Lung microvascular endothelial cell (primary cell): ENCODE measurements around the gene PCDHB5. TPM values are rescaled to one million over a fixed set of nuclear protein-coding genes. Genes with fewer than 3 reads are reported as not detected.
"Not testable (repeated sequence)": the region's sequence is repeated elsewhere in the genome, so short reads cannot be mapped to it uniquely, and the experiment has no call there.

Experiments used
- DNase-seq, 2 donors: peaks; one replicate each; pipeline versions ENCODE4 v3.0.0 to v3.0.0-alpha.2; 2010; ENCODE audit warnings: low read depth in 2 of 2
- total RNA-seq: library from RNA; depleted of rRNA; stranded (reverse); fragments of >200 nt; gene quantifications from 2 replicates; pipeline ENCODE4 v1.2.1, GENCODE V29; 2014

Gene PCDHB5
- total RNA-seq, 1 donor from 2014 or later = 1.8 TPM

DNA sequence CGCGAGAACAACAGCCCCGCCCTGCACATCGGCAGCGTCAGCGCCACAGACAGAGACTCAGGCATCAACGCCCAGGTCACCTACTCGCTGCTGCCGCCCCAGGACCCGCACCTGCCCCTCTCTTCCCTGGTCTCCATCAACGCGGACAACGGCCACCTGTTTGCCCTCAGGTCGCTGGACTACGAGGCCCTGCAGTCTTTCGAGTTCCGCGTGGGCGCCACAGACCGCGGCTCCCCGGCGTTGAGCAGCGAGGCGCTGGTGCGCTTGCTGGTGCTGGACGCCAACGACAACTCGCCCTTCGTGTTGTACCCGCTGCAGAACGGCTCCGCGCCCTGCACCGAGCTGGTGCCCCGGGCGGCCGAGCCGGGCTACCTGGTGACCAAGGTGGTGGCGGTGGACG, 16.6 kb downstream of the PCDHB5 start:
- DNase-seq = not testable (repeated sequence)

DNA sequence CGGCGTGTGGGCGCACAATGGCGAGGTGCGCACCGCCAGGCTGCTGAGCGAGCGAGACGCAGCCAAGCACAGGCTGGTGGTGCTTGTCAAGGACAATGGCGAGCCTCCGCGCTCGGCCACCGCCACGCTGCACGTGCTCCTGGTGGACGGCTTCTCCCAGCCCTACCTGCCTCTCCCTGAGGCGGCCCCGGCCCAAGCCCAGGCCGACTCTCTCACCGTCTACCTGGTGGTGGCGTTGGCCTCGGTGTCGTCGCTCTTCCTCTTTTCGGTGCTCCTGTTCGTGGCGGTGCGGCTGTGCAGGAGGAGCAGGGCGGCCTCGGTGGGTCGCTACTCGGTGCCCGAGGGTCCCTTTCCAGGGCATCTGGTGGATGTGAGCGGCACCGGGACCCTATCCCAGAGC, 17.1 kb downstream of the PCDHB5 start:
- DNase-seq = not testable (repeated sequence)

DNA sequence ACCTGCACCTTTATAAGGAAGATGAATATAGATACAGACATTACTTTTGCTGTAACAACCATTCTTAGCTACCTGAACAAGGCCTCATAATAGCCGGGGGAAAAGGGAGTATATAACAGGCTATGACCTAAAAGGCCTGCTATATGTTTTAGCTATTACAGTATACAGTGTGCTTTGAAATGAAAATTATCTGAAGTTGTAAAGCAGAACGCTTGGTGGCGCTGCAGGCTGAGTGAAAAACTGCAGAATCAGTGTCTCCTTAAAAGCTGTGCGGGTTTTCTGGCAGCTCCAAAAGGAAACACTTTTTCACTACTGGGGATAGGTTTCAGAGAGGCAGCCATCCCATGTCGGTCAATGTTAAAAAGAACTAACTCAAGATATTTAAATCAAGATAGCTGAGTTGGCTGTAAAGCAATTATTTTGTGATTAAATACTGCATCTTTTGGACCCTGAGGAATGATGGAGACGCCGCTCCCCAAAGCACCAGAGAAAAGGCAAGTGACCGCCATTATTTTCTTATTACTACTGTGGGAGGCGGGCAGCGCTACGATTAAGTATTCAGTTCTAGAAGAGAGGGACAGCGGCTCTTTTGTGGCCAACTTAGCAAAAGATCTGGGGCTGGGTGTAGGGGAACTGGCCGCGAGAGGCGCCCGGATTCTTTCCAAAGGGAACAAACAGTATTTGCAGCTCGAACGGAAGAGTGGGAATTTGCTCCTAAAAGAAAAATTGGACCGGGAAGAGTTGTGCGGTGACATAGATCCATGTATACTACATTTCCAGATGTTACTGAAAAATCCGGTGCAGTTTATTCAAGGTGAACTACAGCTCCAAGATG, 20.8 kb downstream of the PCDHB5 start:
- DNase-seq = no peak

DNA sequence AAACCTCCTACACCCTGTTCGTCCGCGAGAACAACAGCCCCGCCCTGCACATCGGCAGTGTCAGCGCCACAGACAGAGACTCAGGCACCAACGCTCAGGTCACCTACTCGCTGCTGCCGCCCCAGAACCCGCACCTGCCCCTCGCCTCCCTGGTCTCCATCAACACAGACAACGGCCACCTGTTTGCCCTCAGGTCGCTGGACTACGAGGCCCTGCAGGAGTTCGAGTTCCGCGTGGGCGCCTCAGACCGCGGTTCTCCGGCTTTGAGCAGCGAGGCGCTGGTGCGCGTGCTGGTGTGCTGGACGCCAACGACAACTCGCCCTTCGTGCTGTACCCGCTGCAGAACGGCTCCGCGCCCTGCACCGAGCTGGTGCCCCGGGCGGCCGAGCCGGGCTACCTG, 22.4 kb downstream of the PCDHB5 start:
- DNase-seq = not testable (repeated sequence)

DNA sequence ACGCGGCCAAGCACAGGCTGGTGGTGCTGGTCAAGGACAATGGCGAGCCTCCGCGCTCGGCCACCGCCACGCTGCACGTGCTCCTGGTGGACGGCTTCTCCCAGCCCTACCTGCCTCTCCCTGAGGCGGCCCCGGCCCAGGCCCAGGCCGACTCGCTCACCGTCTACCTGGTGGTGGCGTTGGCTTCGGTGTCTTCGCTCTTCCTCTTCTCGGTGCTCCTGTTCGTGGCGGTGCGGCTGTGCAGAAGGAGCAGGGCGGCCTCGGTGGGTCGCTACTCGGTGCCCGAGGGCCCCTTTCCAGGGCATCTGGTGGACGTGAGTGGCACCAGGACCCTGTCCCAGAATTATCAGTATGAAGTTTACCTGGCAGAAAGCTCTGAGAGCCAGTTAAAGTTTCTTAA, 22.9 kb downstream of the PCDHB5 start:
- DNase-seq = not testable (repeated sequence)

DNA sequence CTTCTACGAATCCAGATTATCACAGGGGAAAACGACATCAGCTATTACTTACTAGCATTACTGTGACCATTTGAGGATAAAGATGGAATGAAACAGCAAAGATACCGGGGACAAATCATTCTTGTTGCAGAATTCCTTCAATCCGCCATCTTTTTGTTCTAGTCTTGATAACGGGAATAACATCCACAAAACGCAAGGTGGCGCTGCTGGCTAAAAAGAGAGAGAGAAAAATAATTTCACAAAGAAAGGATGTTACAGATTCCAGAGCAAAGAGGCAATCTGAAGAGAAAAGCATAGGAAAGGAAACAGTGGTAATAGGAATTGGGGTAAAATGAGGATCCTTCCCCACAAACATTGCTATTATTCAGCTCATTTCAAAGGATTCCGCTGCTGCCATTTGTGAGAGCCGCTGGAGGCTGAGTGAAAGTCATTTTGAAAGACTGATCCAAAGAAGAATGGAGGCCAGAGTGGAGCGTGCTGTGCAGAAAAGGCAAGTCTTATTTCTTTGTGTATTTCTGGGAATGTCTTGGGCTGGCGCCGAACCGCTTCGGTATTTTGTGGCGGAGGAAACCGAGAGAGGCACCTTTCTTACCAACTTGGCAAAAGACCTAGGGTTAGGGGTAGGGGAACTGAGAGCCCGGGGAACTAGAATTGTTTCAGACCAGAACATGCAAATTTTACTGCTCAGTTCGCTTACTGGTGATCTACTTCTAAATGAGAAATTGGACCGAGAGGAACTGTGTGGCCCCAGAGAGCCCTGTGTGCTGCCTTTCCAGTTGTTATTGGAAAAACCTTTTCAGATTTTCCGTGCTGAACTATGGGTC, 37.6 kb downstream of the PCDHB5 start, which contains the start of gene PCDHB7:
PCDHB7 (plus strand) TSS at position 264 of the 824 bp plus-strand sequence; CDS start at position 456, 192 bp downstream.
- DNase-seq = peak; percentile 40 to 55

DNA sequence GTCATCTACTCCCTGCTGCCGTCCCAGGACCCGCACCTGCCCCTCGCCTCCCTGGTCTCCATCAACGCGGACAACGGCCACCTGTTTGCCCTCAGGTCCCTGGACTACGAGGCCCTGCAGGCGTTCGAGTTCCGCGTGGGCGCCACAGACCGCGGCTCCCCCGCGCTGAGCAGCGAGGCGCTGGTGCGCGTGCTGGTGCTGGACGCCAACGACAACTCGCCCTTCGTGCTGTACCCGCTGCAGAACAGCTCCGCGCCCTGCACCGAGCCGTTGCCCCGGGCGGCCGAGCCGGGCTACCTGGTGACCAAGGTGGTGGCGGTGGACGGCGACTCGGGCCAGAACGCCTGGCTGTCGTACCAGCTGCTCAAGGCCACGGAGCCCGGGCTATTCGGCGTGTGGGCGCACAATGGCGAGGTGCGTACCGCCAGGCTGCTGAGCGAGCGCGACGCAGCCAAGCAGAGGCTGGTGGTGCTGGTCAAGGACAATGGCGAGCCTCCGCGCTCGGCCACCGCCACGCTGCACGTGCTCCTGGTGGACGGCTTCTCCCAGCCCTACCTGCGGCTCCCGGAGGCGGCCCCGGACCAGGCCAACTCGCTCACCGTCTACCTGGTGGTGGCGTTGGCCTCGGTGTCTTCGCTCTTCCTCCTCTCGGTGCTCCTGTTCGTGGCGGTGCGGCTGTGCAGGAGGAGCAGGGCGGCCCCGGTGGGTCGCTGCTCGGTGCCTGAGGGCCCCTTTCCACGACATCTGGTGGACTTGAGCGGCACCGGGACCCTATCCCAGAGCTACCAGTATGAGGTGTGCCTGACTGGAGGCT, 39.5 kb downstream of the PCDHB5 start:
- not testable (repeated sequence) for DNase-seq

DNA sequence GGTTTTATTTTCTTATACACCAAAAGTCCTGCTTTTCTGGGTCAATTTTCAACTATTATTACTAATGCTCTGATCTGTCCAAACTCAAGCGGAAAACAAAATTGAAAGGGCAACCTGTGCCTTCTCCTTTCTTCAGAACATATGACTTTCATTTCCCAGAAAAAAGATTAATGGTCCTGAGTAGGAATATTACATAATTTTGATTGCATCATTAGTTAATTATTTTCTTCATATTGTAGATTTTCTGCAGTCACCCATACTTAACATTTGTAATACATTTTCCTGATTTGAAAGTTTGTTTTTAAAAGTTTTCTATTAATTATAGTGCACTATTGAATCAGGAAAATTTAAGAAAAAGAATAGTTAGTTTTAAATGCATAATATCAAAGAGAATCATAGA, 40.9 kb downstream of the PCDHB5 start:
- no peak for DNase-seq

DNA sequence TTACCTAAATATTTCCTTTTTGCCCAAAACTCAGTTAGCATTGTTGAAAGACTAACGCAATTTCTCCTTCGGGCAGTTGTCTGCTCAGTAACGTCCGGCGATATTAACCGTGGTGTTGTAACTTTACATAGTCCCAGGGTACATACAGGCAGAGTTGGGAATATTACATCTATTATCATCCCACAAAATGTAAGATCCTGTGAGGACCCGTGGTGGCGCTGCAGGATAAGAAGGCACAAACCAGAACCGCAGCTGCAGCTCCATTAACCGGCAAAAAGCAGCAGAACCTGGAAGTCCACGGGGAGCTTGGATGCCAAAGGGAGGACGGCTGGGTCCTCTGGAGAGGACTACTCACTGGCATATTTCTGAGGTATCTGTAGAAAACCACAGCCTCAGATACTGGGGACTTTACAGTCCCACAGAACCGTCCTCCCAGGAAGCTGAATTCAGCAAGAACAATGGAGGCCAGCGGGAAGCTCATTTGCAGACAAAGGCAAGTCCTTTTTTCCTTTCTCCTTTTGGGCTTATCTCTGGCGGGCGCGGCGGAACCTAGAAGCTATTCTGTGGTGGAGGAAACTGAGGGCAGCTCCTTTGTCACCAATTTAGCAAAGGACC, 42.7 kb downstream of the PCDHB5 start, which contains the start of gene PCDHB8:
PCDHB8 (plus strand) TSS at position 214 of the 615 bp plus-strand sequence; CDS start at position 459, 245 bp downstream.
- peak in 1 of 2 donors; percentile 9 for DNase-seq

DNA sequence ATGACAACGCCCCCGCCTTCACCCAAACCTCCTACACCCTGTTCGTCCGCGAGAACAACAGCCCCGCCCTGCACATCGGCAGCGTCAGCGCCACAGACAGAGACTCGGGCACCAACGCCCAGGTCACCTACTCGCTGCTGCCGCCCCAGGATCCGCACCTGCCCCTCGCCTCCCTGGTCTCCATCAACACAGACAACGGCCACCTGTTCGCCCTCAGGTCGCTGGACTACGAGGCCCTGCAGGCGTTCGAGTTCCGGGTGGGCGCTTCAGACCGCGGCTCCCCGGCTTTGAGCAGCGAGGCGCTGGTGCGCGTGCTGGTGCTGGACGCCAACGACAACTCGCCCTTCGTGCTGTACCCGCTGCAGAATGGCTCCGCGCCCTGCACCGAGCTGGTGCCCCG, 44.4 kb downstream of the PCDHB5 start:
- not testable (repeated sequence) for DNase-seq

DNA sequence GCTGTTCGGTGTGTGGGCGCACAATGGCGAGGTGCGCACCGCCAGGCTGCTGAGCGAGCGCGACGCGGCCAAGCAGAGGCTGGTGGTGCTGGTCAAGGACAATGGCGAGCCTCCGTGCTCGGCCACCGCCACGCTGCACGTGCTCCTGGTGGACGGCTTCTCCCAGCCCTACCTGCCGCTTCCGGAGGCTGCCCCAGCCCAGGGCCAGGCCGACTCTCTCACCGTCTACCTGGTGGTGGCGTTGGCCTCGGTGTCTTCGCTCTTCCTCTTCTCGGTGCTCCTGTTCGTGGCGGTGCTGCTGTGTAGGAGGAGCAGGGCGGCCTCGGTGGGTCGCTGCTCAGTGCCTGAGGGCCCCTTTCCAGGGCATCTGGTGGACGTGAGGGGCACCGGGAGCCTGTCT, 44.9 kb downstream of the PCDHB5 start:
- not testable (repeated sequence) for DNase-seq

DNA sequence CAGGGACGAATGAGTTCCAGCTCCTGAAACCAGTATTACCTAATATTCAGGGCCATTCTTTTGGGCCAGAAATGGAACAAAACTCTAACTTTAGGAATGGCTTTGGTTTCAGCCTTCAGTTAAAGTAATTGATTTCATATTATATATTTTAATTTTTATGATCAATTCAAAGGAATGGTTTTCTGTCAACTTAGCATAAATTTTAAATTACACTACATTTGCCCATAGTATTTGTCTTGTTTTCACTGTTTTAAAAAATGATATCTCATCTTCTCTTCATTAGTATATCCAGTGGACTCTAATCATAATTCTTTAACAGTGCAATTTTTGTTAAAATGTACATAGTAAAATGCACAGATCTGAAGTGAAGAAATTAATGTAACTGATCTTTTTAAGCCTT, 45.3 kb downstream of the PCDHB5 start:
- no peak for DNase-seq

DNA sequence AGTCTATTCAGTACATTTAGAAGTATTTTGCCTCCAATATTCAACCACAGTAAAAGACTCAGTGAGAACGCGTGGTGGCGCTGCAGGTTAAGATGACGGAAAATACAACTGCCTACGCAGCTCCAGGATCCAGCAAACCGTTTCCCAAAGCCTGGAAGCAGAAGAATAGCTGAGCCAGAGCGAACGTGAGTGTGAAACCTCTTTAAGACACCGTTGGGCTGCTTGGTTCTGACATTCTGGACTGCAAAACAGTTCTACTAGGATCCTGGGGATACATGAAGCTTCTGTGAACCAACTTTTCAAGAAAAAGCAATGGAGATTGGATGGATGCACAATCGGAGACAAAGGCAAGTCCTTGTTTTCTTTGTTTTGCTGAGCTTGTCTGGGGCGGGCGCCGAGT, 47.2 kb downstream of the PCDHB5 start, which contains the start of gene PCDHB16:
PCDHB16 (plus strand) TSS at position 140 of the 400 bp plus-strand sequence; CDS start at position 313, 173 bp downstream.
- peak; percentile 7 to 47 for DNase-seq

DNA sequence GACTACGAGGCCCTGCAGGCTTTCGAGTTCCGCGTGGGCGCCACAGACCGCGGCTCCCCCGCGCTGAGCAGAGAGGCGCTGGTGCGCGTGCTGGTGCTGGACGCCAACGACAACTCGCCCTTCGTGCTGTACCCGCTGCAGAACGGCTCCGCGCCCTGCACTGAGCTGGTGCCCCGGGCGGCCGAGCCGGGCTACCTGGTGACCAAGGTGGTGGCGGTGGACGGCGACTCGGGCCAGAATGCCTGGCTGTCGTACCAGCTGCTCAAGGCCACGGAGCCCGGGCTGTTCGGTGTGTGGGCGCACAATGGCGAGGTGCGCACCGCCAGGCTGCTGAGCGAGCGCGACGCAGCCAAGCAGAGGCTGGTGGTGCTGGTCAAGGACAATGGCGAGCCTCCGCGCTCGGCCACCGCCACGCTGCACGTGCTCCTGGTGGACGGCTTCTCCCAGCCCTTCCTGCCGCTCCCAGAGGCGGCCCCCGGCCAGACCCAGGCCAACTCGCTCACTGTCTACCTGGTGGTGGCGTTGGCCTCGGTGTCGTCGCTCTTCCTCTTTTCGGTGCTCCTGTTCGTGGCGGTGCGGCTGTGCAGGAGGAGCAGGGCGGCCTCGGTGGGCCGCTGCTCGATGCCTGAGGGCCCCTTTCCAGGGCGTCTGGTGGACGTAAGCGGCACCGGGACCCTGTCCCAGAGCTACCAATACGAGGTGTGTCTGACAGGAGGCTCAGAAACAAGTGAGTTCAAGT, 49.3 kb downstream of the PCDHB5 start:
- not testable (repeated sequence) for DNase-seq

DNA sequence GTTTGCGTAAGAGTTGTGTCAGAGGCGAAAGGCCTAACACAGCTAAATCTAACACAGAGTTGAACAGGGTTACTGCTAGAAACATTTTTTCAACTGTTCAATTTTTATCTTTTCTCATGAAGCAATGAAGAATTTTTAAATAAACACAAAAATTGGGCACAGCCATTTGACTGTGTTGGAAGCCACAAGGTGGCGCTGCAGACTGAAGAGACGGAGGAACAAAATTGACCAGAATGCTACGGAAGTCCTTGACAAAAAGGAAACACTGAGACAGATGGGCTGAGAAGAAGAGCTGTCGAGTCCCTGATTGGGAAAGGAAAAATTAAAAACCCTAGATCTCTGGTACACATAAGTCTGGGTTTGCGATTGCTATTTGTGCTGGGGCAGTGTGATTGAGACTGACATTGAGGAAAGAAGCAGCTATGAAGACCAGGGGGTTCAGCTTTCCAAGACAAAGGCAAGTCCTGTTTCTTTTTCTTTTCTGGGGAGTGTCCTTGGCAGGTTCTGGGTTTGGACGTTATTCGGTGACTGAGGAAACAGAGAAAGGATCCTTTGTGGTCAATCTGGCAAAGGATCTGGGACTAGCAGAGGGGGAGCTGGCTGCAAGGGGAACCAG, 52.0 kb downstream of the PCDHB5 start, which contains the start of gene PCDHB9:
PCDHB9 (plus strand) TSS at position 265 of the 616 bp plus-strand sequence; CDS start at position 423, 158 bp downstream.
- peak; percentile 31 to 35 for DNase-seq
